ENCODE measurements around the gene BACH2.

- no peak for TF ChIP-seq CTCF (IDR thresholded peaks at IDR 0.05)
- no peak for TF ChIP-seq POLR2AphosphoS5 (IDR thresholded peaks at IDR 0.05)
Measured at GRCh38 chr6:90079560-90080490, 216.8 kb downstream of the BACH2 start.
